Ishikawa (cell line): Measurements from ENCODE around the gene ZNF501.

Experiments used
- CEBPB ChIP-seq: IDR thresholded peaks from 2 replicates; pipeline ENCODE4 v1.6.1; 2012
- CREB1 ChIP-seq: IDR thresholded peaks from 2 replicates; pipeline ENCODE4 v1.6.1; 2012; ENCODE audit warnings: low read depth
- EGR1 ChIP-seq: IDR thresholded peaks from 2 replicates; pipeline ENCODE4 v1.6.1; 2012
- FOXM1 ChIP-seq: IDR thresholded peaks from 2 replicates; pipeline ENCODE4 v1.6.1; 2012; ENCODE audit warnings: low read depth, borderline replicate concordance
- MAX ChIP-seq: IDR thresholded peaks from 2 replicates; pipeline ENCODE4 v1.6.1; 2012
- NFIC ChIP-seq: IDR thresholded peaks from 2 replicates; pipeline ENCODE4 v1.6.1; 2012
- RAD21 ChIP-seq: IDR thresholded peaks from 2 replicates; pipeline ENCODE4 v1.6.1; 2012; ENCODE audit warnings: low read depth
- REST ChIP-seq: IDR thresholded peaks from 2 replicates; pipeline ENCODE4 v1.6.1; 2012; ENCODE audit warnings: low read depth, mild to moderate bottlenecking
- TAF1 ChIP-seq: IDR thresholded peaks from 2 replicates; pipeline ENCODE4 v1.6.1; 2012; ENCODE audit warnings: low read depth, mild to moderate bottlenecking
- TCF12 ChIP-seq: IDR thresholded peaks from 2 replicates; pipeline ENCODE4 v1.6.1; 2012; ENCODE audit warnings: low read depth
- TEAD4 ChIP-seq: IDR thresholded peaks from 2 replicates; pipeline ENCODE4 v1.6.1; 2012
- USF1 ChIP-seq: IDR thresholded peaks from 2 replicates; pipeline ENCODE4 v1.6.1; 2012
- YY1 ChIP-seq: IDR thresholded peaks from 2 replicates; pipeline ENCODE4 v1.6.1; 2012; ENCODE audit warnings: low read depth
- ZBTB7A ChIP-seq: IDR thresholded peaks from 2 replicates; pipeline ENCODE4 v1.6.1; 2012; ENCODE audit warnings: low read depth

ZNF501 gene

GRCh38 chr3:44729384-44729910 is at the start of gene ZNF501:
Gene ZNF501 (plus strand): TSS chr3:44729635. CDS start chr3:44734422, 4,787 bp downstream.
- TF ChIP-seq CREB1 = peak; percentile 82
- TF ChIP-seq MAX = peak; percentile 78
- TF ChIP-seq TCF12 = peak; percentile 22; the same call in 1 of the 2 replicates
- no peak for TF ChIP-seq TAF1
- TF ChIP-seq RAD21 = no peak
- TF ChIP-seq NFIC = no peak

GRCh38 chr3:44680921-44681455 is 48.4 kb upstream of the ZNF501 start:
- no peak for TF ChIP-seq NFIC
- no peak for TF ChIP-seq TAF1
- TF ChIP-seq TEAD4 = no peak
- no peak for TF ChIP-seq REST
- TF ChIP-seq CEBPB = no peak
- TF ChIP-seq FOXM1 = no peak
- no peak for TF ChIP-seq USF1
- no peak for TF ChIP-seq EGR1
- TF ChIP-seq TCF12 = no peak
- TF ChIP-seq RAD21 = no peak
- TF ChIP-seq ZBTB7A = no peak
- TF ChIP-seq MAX = no peak
- no peak for TF ChIP-seq CREB1
- TF ChIP-seq YY1 = no peak

- no peak for TF ChIP-seq CEBPB
- no peak for TF ChIP-seq TAF1
- no peak for TF ChIP-seq MAX
Observed at GRCh38 chr3:44682182-44682896, 47.1 kb upstream of the ZNF501 start.

- TF ChIP-seq REST = no peak
- TF ChIP-seq FOXM1 = no peak
- no peak for TF ChIP-seq TCF12
- TF ChIP-seq RAD21 = no peak
- TF ChIP-seq EGR1 = no peak
- no peak for TF ChIP-seq NFIC
- TF ChIP-seq TEAD4 = no peak
- no peak for TF ChIP-seq CEBPB
- TF ChIP-seq USF1 = no peak
- TF ChIP-seq MAX = no peak
- TF ChIP-seq YY1 = no peak
Observed at GRCh38 chr3:44685128-44685800, 44.2 kb upstream of the ZNF501 start.

- TF ChIP-seq REST (no peak), YY1 (no peak), ZBTB7A (no peak), NFIC (no peak), CEBPB (no peak), TEAD4 (no peak), EGR1 (no peak), FOXM1 (no peak), TAF1 (no peak), CREB1 (no peak)
Observed at GRCh38 chr3:44687898-44688297, 41.5 kb upstream of the ZNF501 start.
